Activated CD4-positive, alpha-beta T cell treated with anti-CD3 and anti-CD28 coated beads for 24 hours (primary cell): ENCODE data around the gene KIAA1210.

ENCODE experiments used
- DNase-seq, 2 donors: peaks; one replicate each; pipeline ENCODE4 v3.0.0-alpha.2; 2020; ENCODE audit warnings: low read depth in 2 of 2

KIAA1210 gene

GRCh38 chrX:119127650-119128049 lies at the start of gene KIAA1210:
Gene KIAA1210, minus strand, starts transcription at chrX:119127812. Its CDS starts 4,170 bp downstream, at chrX:119123642.
- no peak for DNase-seq

DNA sequence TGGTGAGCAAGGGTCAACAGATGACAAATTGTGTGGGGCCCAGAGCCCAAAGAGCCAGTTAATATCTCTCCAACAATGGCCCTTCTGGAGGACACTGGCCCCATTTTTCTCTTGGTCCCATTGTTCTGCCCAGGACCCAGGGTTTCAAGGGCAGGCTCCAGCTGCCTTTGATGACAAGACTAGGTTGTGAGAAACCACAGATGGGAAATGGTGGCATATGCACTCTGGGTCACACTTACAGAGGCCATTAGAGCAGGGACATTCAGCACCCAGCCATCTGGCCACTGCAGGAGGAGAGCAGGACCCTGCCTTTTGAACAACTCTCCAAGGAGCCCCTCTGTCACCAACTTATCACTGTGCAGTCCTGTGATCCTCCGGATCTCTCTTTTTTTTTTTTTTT lies 49.7 kb upstream of the KIAA1210 start:
- DNase-seq, result no peak

DNA sequence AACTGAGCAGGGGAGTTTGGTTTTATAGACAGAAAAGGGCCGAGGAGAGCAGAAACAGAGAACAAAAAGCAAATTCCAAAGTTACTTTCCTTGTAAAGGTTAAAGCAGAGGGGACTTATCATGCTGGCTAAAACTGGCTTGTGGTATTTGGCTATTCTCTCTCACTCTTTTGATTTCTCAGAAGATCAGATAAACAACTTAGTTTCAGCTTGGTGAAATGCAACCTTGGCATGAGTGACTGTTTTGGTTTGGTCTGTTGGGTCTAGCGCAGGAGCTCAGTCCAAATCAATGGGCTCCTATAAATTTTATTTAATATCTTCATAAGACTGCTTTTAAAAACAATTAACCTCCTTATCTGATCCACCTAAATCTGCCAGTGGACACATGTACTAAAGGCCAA lies 47.3 kb upstream of the KIAA1210 start:
- DNase-seq, result no peak

DNA sequence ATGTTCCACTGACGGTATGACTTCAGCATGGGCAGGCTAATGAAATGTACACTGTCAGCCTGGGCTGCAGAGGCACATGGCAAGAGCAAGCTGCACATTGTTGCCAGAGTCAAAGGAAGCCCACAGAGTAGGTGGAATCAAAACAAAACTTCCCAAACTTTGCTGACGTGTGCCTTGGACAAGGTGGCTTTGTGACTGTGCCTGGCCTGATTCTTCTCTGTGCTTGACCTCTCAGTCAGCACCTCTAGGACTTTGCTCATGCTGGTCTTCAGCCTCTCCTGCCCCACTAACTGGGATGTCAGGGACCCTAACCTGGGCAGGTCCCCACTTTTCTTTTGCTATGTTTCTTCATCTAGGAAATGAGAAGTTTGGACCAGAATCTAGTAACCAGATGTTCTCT lies 40.5 kb upstream of the KIAA1210 start:
- DNase-seq, result no peak

- no peak for DNase-seq
Measured at GRCh38 chrX:119158226-119158625, 30.6 kb upstream of the KIAA1210 start.

DNA sequence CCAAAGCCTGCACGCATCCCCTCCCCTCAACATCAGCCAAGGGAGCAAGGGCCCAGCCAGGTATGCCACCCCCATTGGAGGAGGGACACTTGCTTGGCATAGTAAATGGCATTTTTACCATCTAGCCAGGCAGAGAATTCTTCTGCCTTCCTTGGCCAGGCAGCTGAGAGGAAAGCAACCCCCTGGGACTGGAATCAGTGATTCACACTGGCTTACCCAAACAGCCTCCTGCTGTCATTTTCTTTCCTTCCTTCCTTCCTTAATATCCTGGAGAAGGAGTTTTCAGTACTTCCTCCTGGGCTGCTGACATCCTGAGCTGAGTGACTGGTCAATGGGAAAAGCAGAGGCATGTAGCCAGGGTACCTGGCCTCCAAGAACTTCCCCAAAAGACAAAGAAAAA lies 28.6 kb upstream of the KIAA1210 start:
- DNase-seq, result no peak

GRCh38 chrX:119155416-119156035 lies 27.9 kb upstream of the KIAA1210 start:
- no peak for DNase-seq

DNA sequence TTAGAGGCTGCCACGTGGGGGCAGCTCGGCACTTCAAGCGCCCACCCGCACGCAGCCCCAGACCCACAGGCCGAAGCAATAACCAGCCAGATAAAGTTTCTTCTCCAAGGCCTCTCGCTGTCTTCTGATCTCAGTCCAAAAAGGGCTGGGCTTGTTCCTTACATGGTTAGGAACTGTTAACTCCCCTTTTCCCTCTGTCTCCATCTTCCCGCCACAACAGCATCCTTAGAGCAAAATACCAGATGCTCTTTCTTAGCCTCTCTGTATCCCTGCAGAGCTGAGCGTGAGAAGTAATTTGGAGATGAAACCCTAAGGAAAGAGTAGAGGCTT lies 23.4 kb upstream of the KIAA1210 start:
- DNase-seq, result no peak

DNA sequence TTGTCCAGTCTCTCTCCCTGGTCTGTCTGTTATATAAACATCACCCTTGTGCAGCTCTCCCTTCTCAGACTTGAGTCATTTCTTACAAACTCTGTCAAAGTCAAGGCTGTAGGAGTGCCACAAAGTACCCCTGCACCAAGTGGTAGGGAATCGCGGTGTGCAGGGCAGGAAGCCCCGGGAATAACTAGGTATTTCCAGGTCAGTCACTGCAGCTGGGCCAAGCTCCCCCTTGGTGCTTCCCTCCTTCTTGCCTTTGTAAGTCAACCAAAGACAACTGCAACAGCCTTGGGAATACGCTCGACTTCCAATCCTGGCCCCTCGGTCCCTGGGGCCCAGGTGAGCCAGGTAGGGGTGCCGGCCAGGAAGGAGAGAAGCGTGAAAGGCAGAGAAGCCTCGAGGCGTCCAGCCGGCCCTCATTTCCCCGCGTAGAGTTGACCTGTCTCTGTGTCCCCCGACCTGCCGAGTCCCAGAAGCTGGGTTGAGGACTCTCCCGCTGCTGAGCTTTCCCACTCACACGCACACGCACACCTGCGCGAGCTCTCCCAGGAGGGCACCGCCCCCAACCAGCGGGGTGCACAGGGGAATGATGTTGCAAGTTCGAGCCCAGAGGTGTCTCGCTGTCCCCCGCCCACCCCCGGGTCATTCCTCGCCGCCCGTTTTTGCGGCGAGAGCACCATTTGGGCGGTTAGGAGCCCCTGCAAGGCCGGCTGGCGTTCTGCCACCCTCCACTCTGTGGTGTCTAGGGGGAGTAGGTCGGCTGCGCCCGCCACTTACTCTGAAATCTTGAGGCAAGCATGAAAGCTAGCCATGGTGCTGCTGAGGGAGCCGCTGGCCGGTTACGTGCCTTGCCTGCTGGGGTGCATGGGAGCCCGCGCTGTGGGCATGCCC lies 22.8 kb upstream of the KIAA1210 start:
- no peak for DNase-seq

DNA sequence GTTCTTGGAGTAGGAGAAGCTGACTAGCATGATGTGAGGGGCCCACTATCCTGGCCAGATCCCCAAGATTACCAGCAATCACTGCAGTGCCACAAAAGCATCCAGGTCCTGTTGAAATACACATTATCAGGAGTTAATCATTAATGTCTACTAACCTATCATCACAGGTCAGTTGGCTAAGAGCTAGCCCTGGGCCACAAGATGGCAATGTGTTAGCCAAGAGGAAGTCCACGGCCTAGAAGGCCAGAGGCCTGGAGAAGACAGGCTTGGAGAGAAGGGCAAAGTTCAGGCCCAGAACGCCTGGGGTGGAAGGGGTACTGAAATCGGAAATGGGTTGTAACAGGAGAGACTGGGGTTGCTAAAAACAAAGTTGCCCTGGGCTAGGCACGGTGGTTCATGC lies 19.9 kb upstream of the KIAA1210 start:
- no peak for DNase-seq

- DNase-seq, result no peak
Measured at GRCh38 chrX:119145241-119145653, 17.6 kb upstream of the KIAA1210 start.

DNA sequence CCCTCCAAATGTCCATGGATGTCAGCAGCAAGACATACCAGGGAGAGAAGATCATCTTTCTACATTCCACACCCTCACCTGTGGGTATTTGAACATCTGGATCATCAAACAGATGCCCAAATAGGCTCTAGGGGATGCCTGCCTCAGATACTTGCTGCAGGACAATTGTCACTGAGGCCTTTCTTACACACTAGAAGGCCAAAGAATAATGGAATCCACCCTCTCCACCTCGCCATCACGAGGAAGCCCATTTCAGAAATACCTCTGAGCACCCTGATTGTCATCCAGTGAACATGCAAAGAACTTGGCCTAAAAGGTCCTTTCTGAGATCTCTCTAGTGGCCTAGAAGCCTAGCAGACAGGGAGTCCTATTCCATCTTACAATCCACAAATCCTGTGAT lies 6.9 kb upstream of the KIAA1210 start:
- no peak for DNase-seq

DNA sequence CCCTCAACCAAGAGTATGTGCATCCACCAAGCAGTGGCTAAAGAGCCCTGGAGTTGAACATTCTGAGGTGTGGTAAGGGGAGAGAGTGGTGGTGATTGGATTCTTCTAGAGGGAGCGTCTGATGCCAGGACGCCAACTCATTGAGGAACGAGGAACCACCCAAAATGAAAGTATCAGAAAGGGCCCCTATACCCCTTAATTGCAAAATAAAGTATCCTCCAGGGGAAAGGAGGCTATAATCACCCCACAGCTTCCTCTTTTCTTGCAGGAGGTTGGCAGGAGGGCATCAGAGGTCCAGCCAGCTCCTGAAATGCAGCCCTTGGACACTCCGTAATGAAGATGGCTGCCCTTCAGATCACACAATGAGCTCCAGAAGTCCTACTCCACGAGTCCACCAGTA lies 5.3 kb upstream of the KIAA1210 start:
- no peak for DNase-seq

- no peak for DNase-seq
Measured at GRCh38 chrX:119132316-119132715, 4.7 kb upstream of the KIAA1210 start.

DNA sequence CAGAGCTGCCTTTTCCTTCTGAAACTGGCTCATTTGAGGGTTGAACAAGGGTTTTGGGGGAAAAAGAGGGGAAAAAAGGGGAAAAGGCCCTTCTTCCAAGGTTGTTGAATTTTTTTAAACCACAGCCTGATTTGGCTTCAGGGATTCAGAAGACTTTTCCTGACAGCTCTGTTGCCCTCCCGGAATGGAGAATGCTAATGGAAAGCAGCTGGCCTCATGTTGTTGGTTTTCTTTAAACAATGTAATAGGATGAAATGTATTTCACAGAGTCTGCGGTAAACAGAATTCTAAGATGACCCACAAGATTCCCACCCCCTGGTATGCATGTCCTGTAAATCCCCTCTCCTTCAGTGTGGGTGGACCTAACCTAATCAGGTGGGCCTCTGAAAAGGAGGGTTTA lies 3.3 kb upstream of the KIAA1210 start:
- no peak for DNase-seq

DNA sequence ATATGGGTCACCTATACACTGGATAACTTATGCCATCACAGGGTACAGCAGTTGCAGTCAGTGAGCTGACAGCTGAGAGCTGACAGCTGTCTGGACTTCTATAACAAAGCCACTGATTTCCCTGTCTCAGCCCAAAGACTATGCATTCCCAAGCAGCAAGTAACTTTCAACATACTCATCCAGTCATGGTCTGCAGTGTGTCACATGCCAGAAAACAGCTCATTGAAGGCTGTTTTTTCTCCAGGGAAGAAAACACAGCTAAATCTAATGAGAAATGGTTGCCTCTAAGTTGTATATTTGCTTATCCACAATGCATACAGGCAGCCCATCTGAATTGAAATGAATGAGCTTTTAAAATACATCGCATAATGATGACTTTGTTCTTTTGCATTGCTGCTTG lies 6.3 kb downstream of the KIAA1210 start:
- DNase-seq, result no peak

- DNase-seq, result peak; percentile 32 to 39
Measured at GRCh38 chrX:119118780-119119395, 8.7 kb downstream of the KIAA1210 start.

DNA sequence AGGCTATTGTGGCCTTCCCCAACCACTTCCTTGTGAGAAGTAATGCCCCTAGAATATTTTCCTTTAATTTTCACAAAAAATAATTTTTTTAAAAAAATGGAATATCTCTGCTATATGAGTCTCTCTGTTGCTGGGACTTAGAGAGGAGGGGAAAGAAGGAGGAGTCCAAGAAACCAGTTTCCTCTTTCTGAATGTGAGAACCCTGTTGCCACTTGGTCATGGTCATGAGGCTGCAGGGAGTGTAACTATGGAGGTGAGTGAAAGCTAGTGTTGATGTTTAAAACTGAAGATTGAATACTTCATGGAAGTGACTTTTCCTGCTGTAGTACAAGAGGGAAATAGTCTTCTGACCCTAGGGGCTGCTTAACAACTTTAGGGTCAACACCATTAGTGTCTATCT lies 20.4 kb downstream of the KIAA1210 start:
- DNase-seq, result no peak

DNA sequence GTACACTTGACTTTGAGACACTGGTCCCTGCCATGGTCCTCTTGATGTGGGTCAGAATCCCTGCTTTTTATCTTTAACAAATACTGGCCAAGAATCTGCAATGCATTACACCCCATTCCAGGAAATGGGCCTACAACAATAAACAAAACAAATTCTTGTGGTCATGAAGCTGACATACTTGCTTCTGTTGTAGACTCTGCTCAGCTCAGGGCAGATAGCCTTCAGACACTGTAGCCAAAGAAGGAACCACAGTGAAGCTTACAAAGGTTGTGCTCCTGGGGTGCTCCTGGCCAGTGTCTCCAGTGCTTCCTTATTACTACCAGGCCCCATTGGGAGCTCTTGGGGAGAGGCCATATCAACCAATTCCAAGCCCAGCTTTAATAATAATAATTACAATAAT lies 21.8 kb downstream of the KIAA1210 start:
- no peak for DNase-seq

DNA sequence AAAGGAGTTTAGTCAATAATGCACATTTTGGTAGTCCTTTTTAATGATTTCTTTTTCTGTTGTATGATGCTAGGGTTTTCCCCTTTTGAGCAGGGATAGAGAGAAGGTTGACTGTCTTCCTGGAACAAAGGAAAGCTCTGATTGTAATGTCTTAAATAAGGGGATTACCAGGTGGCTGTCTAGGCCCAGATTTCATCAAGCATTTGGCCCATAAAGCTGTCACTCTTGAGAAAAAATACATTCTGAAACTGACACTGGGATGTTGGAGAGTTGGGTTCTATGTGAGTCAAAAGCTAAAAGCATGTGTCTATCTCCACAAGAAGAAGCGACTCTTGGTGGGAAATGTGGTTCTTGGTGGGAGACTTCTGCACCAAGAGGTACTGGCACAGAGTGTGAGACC lies 26.4 kb downstream of the KIAA1210 start:
- DNase-seq, result no peak

- no peak for DNase-seq
Measured at GRCh38 chrX:119095936-119096335, 31.7 kb downstream of the KIAA1210 start.

- DNase-seq, result no peak
Measured at GRCh38 chrX:119094819-119095218, 32.8 kb downstream of the KIAA1210 start.
